K562 (cell line): ENCODE data around the gene MTCH2. TPM values are rescaled to one million over a fixed set of nuclear protein-coding genes. Genes with fewer than 3 reads are reported as not detected.

ENCODE experiments used
- DNMT1 ChIP-seq: fragments of 450-650 bp; IDR thresholded peaks from 2 replicates; pipeline ENCODE4 v1.6.1; 2016; ENCODE audit warnings: antibody characterized with exemption, mild to moderate bottlenecking
- HEY1 ChIP-seq: fragments of 250-450 bp; sonication (Bioruptor Pico); IDR thresholded peaks from 2 replicates; pipeline ENCODE4 v1.5.0; 2020; ENCODE audit warnings: mild to moderate bottlenecking, moderate library complexity, borderline replicate concordance
- HIVEP1 ChIP-seq: fragments of 250-450 bp; sonication (Bioruptor Pico); IDR thresholded peaks from 2 replicates; pipeline ENCODE4 v1.4.0; 2020; ENCODE audit warnings: mild to moderate bottlenecking
- HLTF ChIP-seq: fragments of 450-650 bp; IDR thresholded peaks from 2 replicates; pipeline ENCODE4 v1.6.1; 2016
- KHSRP ChIP-seq: fragments of 450-650 bp; IDR thresholded peaks from 2 replicates; pipeline ENCODE4 v1.6.1; 2017
- MED1 ChIP-seq: sonication (generic); formaldehyde crosslinking; IDR thresholded peaks from 2 replicates; pipeline ENCODE4 v1.8.1; 2023; ENCODE audit warnings: missing genetic modification reagents, borderline replicate concordance
- NKRF ChIP-seq: fragments of 450-650 bp; IDR thresholded peaks from 2 replicates; pipeline ENCODE4 v1.6.1; 2016; ENCODE audit warnings: borderline replicate concordance
- NRF1 ChIP-seq, 2 experiments: fragments of 450-650 bp; IDR thresholded peaks in 1 of 2; conservative IDR thresholded peaks in 1 of 2; 2 replicates each; pipeline ENCODE4 v1.6.1; 2014; ENCODE audit warnings: mild to moderate bottlenecking in 2 of 2
- POLR2G ChIP-seq: fragments of 200-400 bp; formaldehyde crosslinking; IDR thresholded peaks from 2 replicates; pipeline ENCODE4 v1.6.1; 2017; ENCODE audit warnings: low read depth, mild to moderate bottlenecking, antibody characterized with exemption, low read length, moderate library complexity
- PRMT5 ChIP-seq: sonication (generic); formaldehyde crosslinking; IDR thresholded peaks from 2 replicates; pipeline ENCODE4 v1.5.0; 2020; ENCODE audit warnings: missing genetic modification reagents
- RBM15 ChIP-seq: fragments of 200-400 bp; formaldehyde crosslinking; IDR thresholded peaks from 2 replicates; pipeline ENCODE4 v1.6.1; 2018; ENCODE audit warnings: mild to moderate bottlenecking, low read length, moderate library complexity; ENCODE audit not compliant: insufficient read depth
- SMARCA4 ChIP-seq: fragments of 450-650 bp; IDR thresholded peaks from 2 replicates; pipeline ENCODE4 v1.6.1; 2016
- SNAPC5 ChIP-seq: fragments of 250-450 bp; sonication (Bioruptor Pico); IDR thresholded peaks from 2 replicates; pipeline ENCODE4 v1.8.0; 2021; ENCODE audit warnings: moderate library complexity, mild to moderate bottlenecking, inconsistent platforms
- ZHX1 ChIP-seq: fragments of 150-350 bp; conservative IDR thresholded peaks from 2 replicates; pipeline ENCODE4 v1.6.1; 2014; ENCODE audit warnings: low read length
- ZNF143 ChIP-seq: sonication (generic); formaldehyde crosslinking; IDR thresholded peaks from 2 replicates; pipeline ENCODE4 v1.9.0; 2022; ENCODE audit warnings: mild to moderate bottlenecking, missing genetic modification reagents
- ZNF280A ChIP-seq: fragments of 450-650 bp; IDR thresholded peaks from 2 replicates; pipeline ENCODE4 v1.6.1; 2018; ENCODE audit warnings: mild to moderate bottlenecking, low read depth; ENCODE audit not compliant: partially characterized antibody
- ZNF280B ChIP-seq: fragments of 250-450 bp; sonication (Bioruptor Pico); IDR thresholded peaks from 2 replicates; pipeline ENCODE4 v1.5.1; 2021; ENCODE audit warnings: mild to moderate bottlenecking
- ZNF551 ChIP-seq: fragments of 250-450 bp; sonication (Bioruptor Pico); IDR thresholded peaks from 2 replicates; pipeline ENCODE4 v1.5.0; 2021; ENCODE audit warnings: mild to moderate bottlenecking, moderate library complexity
- ZNF655 ChIP-seq: fragments of 250-450 bp; sonication (Bioruptor Pico); IDR thresholded peaks from 2 replicates; pipeline ENCODE4 v1.5.0; 2021
- ZNF766 ChIP-seq: fragments of 200-800 bp; sonication (Bioruptor generic); conservative IDR thresholded peaks from 2 replicates; pipeline ENCODE4 v1.6.1; 2016; ENCODE audit warnings: missing genetic modification characterization, missing compliant biosample characterization
- ZNF830 ChIP-seq: fragments of 250-450 bp; sonication (Bioruptor Pico); IDR thresholded peaks from 2 replicates; pipeline ENCODE4 v1.5.0; 2021; ENCODE audit warnings: mild to moderate bottlenecking
- polyA plus RNA-seq, 8 experiments: library from polyadenylated mRNA; depleted of rRNA in 4 of 8; stranded (reverse) in 5 of 8; unstranded in 3 of 8; fragments of >200 nt; fragmentation: Nextera tagmentation in 2 of 8; fragmentation: Illumina TruSeq in 1 of 8; extraction: Ambion mirVana in 2 of 8; extraction: Trizol in 1 of 8; gene quantifications; 2 replicates each; pipeline versions ENCODE4 v1.2.1 to v1.2.3, GENCODE V29; 2011 to 2014; ENCODE audit warnings: inconsistent platforms in 1 of 8, missing spikeins in 1 of 8
- total RNA-seq, 7 experiments: library from RNA; depleted of rRNA in 6 of 7; stranded (reverse); fragments of >200 nt in 6 of 7; fragmentation: Illumina TruSeq in 2 of 7; extraction: Trizol in 2 of 7; gene quantifications; 2 replicates each; pipeline versions ENCODE4 v1.2.1 to v1.2.3, GENCODE V29; 2011 to 2021; ENCODE audit warnings: low replicate concordance in 1 of 7

The MTCH2 gene
- total and polyA plus RNA-seq, 9 of the 15 experiments (the other 6 are each of a cell fraction or from before 2014, with no cell fraction given) = 95.4 to 620 (median 198) TPM

DNA sequence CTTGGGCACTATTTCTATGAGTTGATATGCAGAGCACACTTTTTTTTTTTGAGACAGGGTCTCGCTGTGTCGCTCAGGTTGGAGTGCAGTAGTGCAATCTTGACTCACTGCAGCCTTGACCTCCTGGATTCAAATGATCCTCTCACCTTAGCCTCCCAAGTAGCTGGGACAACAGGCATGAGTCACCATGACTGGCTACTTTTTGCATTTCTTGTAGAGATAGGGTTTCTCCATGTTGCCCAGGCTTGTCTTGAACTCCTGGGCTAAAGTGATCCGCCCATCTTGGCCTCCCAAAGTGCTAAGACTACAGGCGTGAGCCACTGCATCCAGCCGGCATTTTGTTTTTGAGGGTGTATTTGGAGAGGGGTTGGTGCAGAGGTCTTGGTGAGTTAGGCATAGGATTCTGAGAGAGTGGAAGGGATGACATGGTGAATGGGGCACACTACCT lies 29.9 kb upstream of the MTCH2 start (continued):
- no peak for TF ChIP-seq ZHX1
- no peak for TF ChIP-seq NKRF
- TF ChIP-seq PRMT5 (CRISPR knock-in tag) = no peak
- TF ChIP-seq ZNF551 = no peak
- no peak for TF ChIP-seq SNAPC5
- TF ChIP-seq ZNF280B = no peak
- no peak for TF ChIP-seq RBM15
- no peak for TF ChIP-seq HIVEP1 (CRISPR knock-in tag)
- TF ChIP-seq MED1 (CRISPR knock-in tag) = no peak
- TF ChIP-seq ZNF143 (CRISPR knock-in tag) = no peak
- no peak for TF ChIP-seq KHSRP
- TF ChIP-seq ZNF766 = peak; percentile 73
- no peak for TF ChIP-seq ZNF830
- TF ChIP-seq NRF1 (conservative IDR thresholded peaks at IDR 0.05 in 1 of 2, IDR thresholded peaks at IDR 0.05 in 1 of 2) = peak in 1 of 2 experiments; percentile 38; a peak in 1 of 4 replicates
- TF ChIP-seq DNMT1 = no peak
- peak; percentile 91 for TF ChIP-seq SMARCA4
- no peak for TF ChIP-seq HEY1
- no peak for TF ChIP-seq POLR2G
- no peak for TF ChIP-seq ZNF280A
- 0 out of 2 replicates have a peak, but pooled peaks have one; percentile 36 for TF ChIP-seq HLTF
- TF ChIP-seq ZNF655 = no peak
